MCF 10A (cell line): ENCODE measurements around the gene POP7. TPM values are rescaled to one million over a fixed set of nuclear protein-coding genes. Genes with fewer than 3 reads are reported as not detected.
"Not testable (repeated sequence)": the region's sequence is repeated elsewhere in the genome, so short reads cannot be mapped to it uniquely, and the experiment has no call there.

ENCODE experiments used
- BruUV-seq: library from RNA; stranded (reverse); fragments of 400-500 nt; replicated peaks from 2 replicates; lab custom pipeline; 2021; lab: Mats Ljungman, UMichigan
- CTCF ChIA-PET: fragments of 300-600 bp; sonication (Branson Sonifier 250); formaldehyde crosslinking; extraction: SDS; loops from one replicate; lab custom pipeline; 2021; ENCODE audit warnings: antibody characterized with exemption, inconsistent platforms; lab: Yijun Ruan, JAX
- POLR2A ChIA-PET: fragments of 300-600, 350-650 bp; sonication (Branson Sonifier 250); formaldehyde crosslinking; extraction: SDS; loops from one replicate; lab custom pipeline; 2020; ENCODE audit warnings: antibody characterized with exemption, inconsistent platforms; lab: Yijun Ruan, JAX
- DNase-seq: peaks from one replicate; pipeline ENCODE4 v3.0.0-alpha.2; 2018; ENCODE audit not compliant: unreplicated experiment
- H3K27ac Mint-ChIP-seq: one replicate; pipeline ENCODE4 v1.8.0; 2022; ENCODE audit warnings: mild to moderate bottlenecking, low read depth, mixed read lengths; ENCODE audit not compliant: unreplicated experiment
- H3K27me3 Mint-ChIP-seq: one replicate; pipeline ENCODE4 v1.8.0; 2022; ENCODE audit warnings: mixed read lengths; ENCODE audit not compliant: insufficient read depth, unreplicated experiment
- H3K36me3 Mint-ChIP-seq: one replicate; pipeline ENCODE4 v1.8.0; 2022; ENCODE audit warnings: mild to moderate bottlenecking, moderate library complexity, mixed read lengths; ENCODE audit not compliant: insufficient read depth, unreplicated experiment
- H3K4me1 Mint-ChIP-seq: one replicate; pipeline ENCODE4 v1.8.0; 2022; ENCODE audit warnings: mixed read lengths; ENCODE audit not compliant: insufficient read depth, unreplicated experiment
- H3K4me3 Mint-ChIP-seq: one replicate; pipeline ENCODE4 v1.8.0; 2022; ENCODE audit warnings: mild to moderate bottlenecking, moderate library complexity, mixed read lengths; ENCODE audit not compliant: unreplicated experiment
- H3K9me3 Mint-ChIP-seq: one replicate; pipeline ENCODE4 v1.8.0; 2022; ENCODE audit warnings: mixed read lengths; ENCODE audit not compliant: unreplicated experiment
- CTCF ChIP-seq: fragments of 200-600 bp; IDR thresholded peaks from one replicate; pipeline ENCODE4 v1.8.0; 2022; ENCODE audit warnings: antibody characterized with exemption, mild to moderate bottlenecking; ENCODE audit not compliant: unreplicated experiment
- intact Hi-C: fragments of 100-400 bp; cut with micrococcal nuclease; formaldehyde crosslinking; loops from 2 replicates; pipeline ENCODE4 v1.14.1; 2022
- total RNA-seq: library from RNA; stranded (reverse); gene quantifications from 2 replicates; pipeline ENCODE4 v1.2.3, GENCODE V29; 2022

Gene POP7
- total RNA-seq, 1 experiment from 2014 or later: 59.2 TPM

GRCh38 chr7:100722480-100723212, 16.7 kb downstream of the POP7 start:
- ChIA-PET POLR2A (interaction anchor here (1.4 kb wide), 1 partner anchor 80 kb away, joined by 3 read pairs; no protein-coding TSS in a partner anchor), CTCF (interaction anchor here (0.6 to 2.4 kb wide), 6 partner anchors 16 to 152 kb away, joined by 3 to 12 read pairs (median 3); partner anchors contain the start of gene SRRT)
- Mint-ChIP-seq H3K36me3 (no peaks in the 10 kb centered on the region), H3K9me3 (no peaks in the 10 kb centered on the region), H3K27me3 (peaks cover 43% of the 10 kb centered on the region), H3K4me3 (no peak overlapping the region), H3K27ac (no peak overlapping the region), H3K4me1 (peaks cover 12% of the 10 kb centered on the region)
- no peak for TF ChIP-seq CTCF
- no TSS peak for BruUV-seq
- intact Hi-C loops: loop anchor here (10.0 kb wide), 1 partner anchor 332 kb away; no protein-coding TSS in a partner anchor
- DNase-seq: no peak

GRCh38 chr7:100723732-100724275, 17.9 kb downstream of the POP7 start:
- Mint-ChIP-seq H3K27me3 (peaks cover 31% of the 10 kb centered on the region), H3K36me3 (no peaks in the 10 kb centered on the region), H3K4me1 (peaks cover 12% of the 10 kb centered on the region), H3K4me3 (no peak overlapping the region), H3K27ac (no peak overlapping the region), H3K9me3 (no peaks in the 10 kb centered on the region)
- ChIA-PET CTCF (interaction anchor here (0.6 to 3.1 kb wide), 5 partner anchors 17 to 155 kb away, joined by 3 to 19 read pairs (median 4); partner anchors contain the start of gene SLC12A9), POLR2A (interaction anchor here (2.9 kb wide), 1 partner anchor 19 kb away, joined by 14 read pairs; the partner anchor contains the start of gene POP7)
- BruUV-seq: no TSS peak
- no peak for TF ChIP-seq CTCF
- intact Hi-C loops: loop anchor here (10.0 kb wide), 1 partner anchor 331 kb away; no protein-coding TSS in a partner anchor
- no peak for DNase-seq

GRCh38 chr7:100724364-100724763, 18.4 kb downstream of the POP7 start:
- BruUV-seq, H3K27ac Mint-ChIP-seq, DNase-seq, H3K4me3 Mint-ChIP-seq, H3K36me3 Mint-ChIP-seq, H3K9me3 Mint-ChIP-seq: not testable (repeated sequence)
- intact Hi-C loops: loop anchor here (10.0 kb wide), 1 partner anchor 330 kb away; no protein-coding TSS in a partner anchor
- Mint-ChIP-seq H3K4me1 (peaks cover 12% of the 10 kb centered on the region), H3K27me3 (peaks cover 25% of the 10 kb centered on the region)
- CTCF ChIA-PET: interaction anchor here (0.7 to 3.1 kb wide), 5 partner anchors 20 to 170 kb away, joined by 3 to 23 read pairs (median 11); partner anchors contain the start of genes POP7 and SLC12A9
- POLR2A ChIA-PET: interaction anchor here (2.9 kb wide), 2 partner anchors 19 to 77 kb away, joined by 14 to 15 read pairs; partner anchors contain the start of gene POP7

GRCh38 chr7:100726996-100727761, 21.3 kb downstream of the POP7 start:
- TF ChIP-seq CTCF: no peak
- no peak for DNase-seq
- Mint-ChIP-seq H3K36me3 (no peaks in the 10 kb centered on the region), H3K27me3 (no peaks in the 10 kb centered on the region), H3K9me3 (no peaks in the 10 kb centered on the region), H3K4me3 (no peak overlapping the region), H3K27ac (no peak overlapping the region), H3K4me1 (peaks cover 12% of the 10 kb centered on the region)
- CTCF ChIA-PET: interaction anchor here (0.7 to 2.7 kb wide), 6 partner anchors 12 to 246 kb away, joined by 3 to 23 read pairs (median 5); partner anchors contain the start of gene POP7
- intact Hi-C loops: loop anchor here (10.0 kb wide), 1 partner anchor 328 kb away; no protein-coding TSS in a partner anchor
- BruUV-seq: no TSS peak
- POLR2A ChIA-PET: interaction anchor here (2.9 kb wide), 1 partner anchor 75 kb away, joined by 15 read pairs; no protein-coding TSS in a partner anchor
